Pancreas (tissue), 10 donors: Measurements from ENCODE around the gene MBOAT2. TPM values are rescaled to one million over a fixed set of nuclear protein-coding genes. Genes with fewer than 3 reads are reported as not detected.

Experiments used
- ATAC-seq, 4 donors: fragments of 200-7000 bp; cut with Tn5 transposase; one replicate each; pipeline versions ENCODE4 v1.8.0 to v1.9.1; 2020; ENCODE audit warnings: mild to moderate bottlenecking in 4 of 4, moderate library complexity in 4 of 4
- DNase-seq, 6 donors: peaks; one replicate each; pipeline ENCODE4 v3.0.0-alpha.2; 2020
- FAIRE-seq: peaks from 2 replicates; lab custom pipeline; 2012; peaks lifted over from hg19 to GRCh38; lab: Jason Lieb, UNC
- H3K27ac ChIP-seq, 4 donors: fragments of 200-600 bp; sonication (generic); 1 replicate in 3 of 4; 2 replicates in 1 of 4; pipeline versions ENCODE4 v1.5.0 to v1.8.0; 2020
- H3K27me3 ChIP-seq, 4 donors: fragments of 200-600 bp; one replicate each; pipeline ENCODE4 v1.8.0; 2021
- H3K36me3 ChIP-seq, 3 donors: fragments of 200-600 bp; sonication (generic) in 1 of 3; one replicate each; pipeline versions ENCODE4 v1.5.0 to v1.8.0; 2020 to 2021
- H3K4me1 ChIP-seq, 3 donors: fragments of 200-600 bp; one replicate each; pipeline ENCODE4 v1.8.0; 2021
- H3K4me3 ChIP-seq, 4 donors: fragments of 200-600 bp; sonication (generic) in 2 of 4; one replicate each; pipeline versions ENCODE4 v1.5.0 to v1.8.0; 2020 to 2021
- H3K9me3 ChIP-seq, 4 donors: fragments of 200-600 bp; one replicate each; pipeline ENCODE4 v1.8.0; 2021
- CTCF ChIP-seq, 4 donors: fragments of 200-600 bp; sonication (generic) in 3 of 4; IDR thresholded peaks; one replicate each; pipeline versions ENCODE4 v1.5.0 to v1.8.0; 2021; ENCODE audit warnings: antibody characterized with exemption in 4 of 4
- WGBS, 2 donors: extraction: QIAGEN DNeasy Blood & Tissue Kit; methylation state at CpG; one replicate each; pipeline ENCODE4 v1.1.7; 2013; 5-methylcytosine and 5-hydroxymethylcytosine counted together
- intact Hi-C, 3 donors: fragments of 100-400 bp; cut with DNase I; formaldehyde crosslinking; loops; one replicate each; pipeline versions ENCODE4 v1.11.1 to v1.14.2; 2022
- polyA plus RNA-seq, 2 donors: library from polyadenylated mRNA; stranded (reverse); fragments of 200-250 nt; gene quantifications; one replicate each; pipeline ENCODE4 v1.2.3, GENCODE V29; 2013
- total RNA-seq, 6 donors: library from RNA; stranded (reverse); fragmentation: NEBNext Ultra II Directional in 4 of 6; extraction: Animal tissue kit (Norgen Biotek cat#: 25700) in 4 of 6; gene quantifications; one replicate each; pipeline versions ENCODE4 v1.2.1 to v1.2.4, GENCODE V29; 2021 to 2023
- donor health status: healthy with polysubstance abuse.
- donor health status: DM: no; HTN: no; CAD: no; lungs with moderate emphysema.
- donor health status: DM: no; HTN: no; CAD: no.
- donor health status: control.
- donor health status: control.
- donor health status: Bipolar disorder and iron deficiency.
- donor health status: DM: yes; HTN: yes; CAD: no.
- donor health status: DM: no; HTN: no; CAD: no.
- donor health status: DM: no; HTN: no; CAD: no.
- donor health status: DM: yes; HTN: yes; CAD: no.

The MBOAT2 gene
- total and polyA plus RNA-seq, 8 donors = 1.2 to 5.7 (median 2.5) TPM

GRCh38 chr2:8926356-8926755, 77.1 kb downstream of the MBOAT2 start:
- no peak overlapping the region for H3K4me3 ChIP-seq
- no peak for DNase-seq
- WGBS, 2 donors = 86 to 90% methylated on average over 8 of the region's 8 CpGs
- intact Hi-C loops = no loop called here
- no peaks in the 10 kb centered on the region for H3K27me3 ChIP-seq
- no peak for TF ChIP-seq CTCF (IDR thresholded peaks at IDR 0.05)
- no peaks in the 10 kb centered on the region for H3K9me3 ChIP-seq
- no peak overlapping the region for H3K27ac ChIP-seq
- no peak for ATAC-seq
- no peaks in the 10 kb centered on the region for H3K36me3 ChIP-seq
- no peaks in the 10 kb centered on the region for H3K4me1 ChIP-seq
- FAIRE-seq = no peak

DNA sequence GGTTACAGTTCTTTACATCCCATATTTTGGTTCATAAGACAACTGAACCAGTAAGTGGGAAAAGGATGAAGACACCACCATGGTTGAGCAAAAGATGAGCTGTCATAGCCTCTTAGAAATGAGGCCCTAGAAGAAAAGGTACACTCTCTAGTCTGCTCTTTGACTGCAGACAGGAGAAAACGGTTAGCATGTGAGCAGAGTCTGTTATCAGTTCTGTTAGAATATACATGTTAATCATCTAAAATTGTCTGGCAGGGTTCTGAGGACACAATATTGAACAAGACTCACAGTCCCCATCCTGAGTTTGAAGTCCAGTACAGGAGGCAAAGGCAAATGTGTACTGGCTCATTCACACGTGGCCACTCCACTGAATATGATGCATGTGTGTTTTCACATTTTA, 78.1 kb downstream of the MBOAT2 start:
- FAIRE-seq = no peak
- no peak for TF ChIP-seq CTCF (IDR thresholded peaks at IDR 0.05)
- intact Hi-C loops = no loop called here
- WGBS, 2 donors = 63 to 65% methylated on average over 2 of the region's 2 CpGs
- H3K27ac ChIP-seq = no peak overlapping the region
- no peaks in the 10 kb centered on the region for H3K9me3 ChIP-seq
- no peak for DNase-seq
- no peaks in the 10 kb centered on the region for H3K27me3 ChIP-seq
- no peaks in the 10 kb centered on the region for H3K4me1 ChIP-seq
- no peak for ATAC-seq
- no peaks in the 10 kb centered on the region for H3K36me3 ChIP-seq
- no peak overlapping the region for H3K4me3 ChIP-seq

DNA sequence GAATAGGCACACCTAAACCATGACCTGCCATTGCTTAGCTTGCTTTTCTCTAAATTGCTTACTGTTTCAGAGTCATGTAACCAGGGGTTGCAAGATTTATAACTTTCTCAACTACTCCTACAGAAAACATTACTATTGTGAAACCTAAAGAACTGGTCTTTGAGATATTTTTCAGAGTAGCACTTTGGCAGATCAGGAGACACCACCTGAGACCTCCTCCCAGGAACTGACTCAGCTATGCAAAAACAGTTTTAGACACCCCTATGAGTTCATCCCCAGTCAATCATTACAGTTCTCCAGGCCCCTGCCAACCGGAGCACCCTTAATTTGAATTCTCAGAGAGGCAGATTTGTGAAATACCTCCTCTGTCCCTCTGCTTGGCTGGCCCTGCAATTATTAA, 80.3 kb downstream of the MBOAT2 start:
- no peaks in the 10 kb centered on the region for H3K27me3 ChIP-seq
- ATAC-seq (no peak), FAIRE-seq (no peak), DNase-seq (no peak)
- no peak for TF ChIP-seq CTCF (IDR thresholded peaks at IDR 0.05)
- H3K9me3 ChIP-seq = no peaks in the 10 kb centered on the region
- no peaks in the 10 kb centered on the region for H3K4me1 ChIP-seq
- intact Hi-C loops = no loop called here
- H3K36me3 ChIP-seq = no peaks in the 10 kb centered on the region
- no peak overlapping the region for H3K4me3 ChIP-seq
- 93 to 96% methylated on average over 1 of the region's 1 CpG for WGBS, 2 donors
- H3K27ac ChIP-seq = no peak overlapping the region

DNA sequence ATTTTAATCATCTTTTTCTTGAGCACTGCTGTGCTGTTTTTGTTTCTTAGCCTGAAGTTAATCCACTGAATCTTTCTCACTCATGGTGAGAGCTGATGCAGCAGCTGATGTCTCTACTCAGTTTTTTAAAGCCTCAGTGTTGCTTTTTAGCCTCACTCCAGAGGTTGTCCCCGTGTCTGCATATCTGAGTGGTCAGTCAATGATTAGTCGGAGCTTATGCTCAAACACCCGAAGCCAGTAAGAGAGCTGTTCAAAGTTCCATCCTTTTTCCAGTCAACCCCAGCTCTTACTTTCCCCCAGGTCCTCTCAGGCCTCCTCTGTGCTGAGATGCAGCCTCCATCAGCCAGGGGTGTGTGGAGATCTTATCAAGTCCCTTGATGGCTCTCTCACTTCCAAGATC, 81.1 kb downstream of the MBOAT2 start:
- WGBS, 2 donors = 51 to 53% methylated on average over 3 of the region's 3 CpGs
- no peak for FAIRE-seq
- ATAC-seq = no peak

DNA sequence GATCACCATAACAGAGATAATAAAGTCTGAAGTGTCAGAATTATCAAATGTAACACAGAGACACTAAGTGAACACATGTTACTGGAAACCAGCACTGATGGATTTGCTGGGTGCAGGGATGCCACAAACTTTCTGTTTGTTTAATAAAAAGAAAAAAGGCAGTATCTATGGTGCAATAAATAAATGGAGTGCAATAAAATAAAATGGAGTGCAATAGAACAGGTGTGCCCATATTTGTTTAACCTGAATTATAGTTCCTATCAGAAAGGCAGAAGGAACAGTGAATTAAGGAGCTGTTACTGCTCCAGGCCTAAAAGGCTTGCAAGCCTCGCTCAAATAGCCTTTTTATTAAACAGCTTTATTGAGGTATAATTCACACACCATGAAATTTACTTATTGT, 85.1 kb downstream of the MBOAT2 start:
- H3K27ac ChIP-seq = no peak overlapping the region
- no peak overlapping the region for H3K4me3 ChIP-seq
- TF ChIP-seq CTCF (IDR thresholded peaks at IDR 0.05) = no peak
- no peaks in the 10 kb centered on the region for H3K27me3 ChIP-seq
- H3K36me3 ChIP-seq = no peaks in the 10 kb centered on the region
- ATAC-seq = no peak
- 80 to 92% methylated on average over 1 of the region's 1 CpG for WGBS, 2 donors
- no peak for DNase-seq
- intact Hi-C loops = no loop called here
- no peak for FAIRE-seq
- H3K9me3 ChIP-seq = no peaks in the 10 kb centered on the region
- no peaks in the 10 kb centered on the region for H3K4me1 ChIP-seq

More for the DNA sequence above, 81.1 kb downstream of the MBOAT2 start:
- intact Hi-C loops = no loop called here
- Histone ChIP-seq H3K36me3 (no peaks in the 10 kb centered on the region), H3K4me3 (no peak overlapping the region), H3K27ac (no peak overlapping the region), H3K9me3 (no peaks in the 10 kb centered on the region), H3K27me3 (no peaks in the 10 kb centered on the region), H3K4me1 (no peaks in the 10 kb centered on the region)
- no peak for TF ChIP-seq CTCF (IDR thresholded peaks at IDR 0.05)
- DNase-seq = no peak
